ENCODE measurements around the gene CDH20.

- TF ChIP-seq, protein P1, sequence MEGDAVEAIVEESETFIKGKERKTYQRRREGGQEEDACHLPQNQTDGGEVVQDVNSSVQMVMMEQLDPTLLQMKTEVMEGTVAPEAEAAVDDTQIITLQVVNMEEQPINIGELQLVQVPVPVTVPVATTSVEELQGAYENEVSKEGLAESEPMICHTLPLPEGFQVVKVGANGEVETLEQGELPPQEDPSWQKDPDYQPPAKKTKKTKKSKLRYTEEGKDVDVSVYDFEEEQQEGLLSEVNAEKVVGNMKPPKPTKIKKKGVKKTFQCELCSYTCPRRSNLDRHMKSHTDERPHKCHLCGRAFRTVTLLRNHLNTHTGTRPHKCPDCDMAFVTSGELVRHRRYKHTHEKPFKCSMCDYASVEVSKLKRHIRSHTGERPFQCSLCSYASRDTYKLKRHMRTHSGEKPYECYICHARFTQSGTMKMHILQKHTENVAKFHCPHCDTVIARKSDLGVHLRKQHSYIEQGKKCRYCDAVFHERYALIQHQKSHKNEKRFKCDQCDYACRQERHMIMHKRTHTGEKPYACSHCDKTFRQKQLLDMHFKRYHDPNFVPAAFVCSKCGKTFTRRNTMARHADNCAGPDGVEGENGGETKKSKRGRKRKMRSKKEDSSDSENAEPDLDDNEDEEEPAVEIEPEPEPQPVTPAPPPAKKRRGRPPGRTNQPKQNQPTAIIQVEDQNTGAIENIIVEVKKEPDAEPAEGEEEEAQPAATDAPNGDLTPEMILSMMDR (optimal IDR thresholded peaks at IDR 0.05 in 1 of 3, IDR thresholded peaks at IDR 0.05 in 1 of 3, conservative IDR thresholded peaks at IDR 0.05 in 1 of 3; ENCODE audit: extremely low read depth in 1 of 3, insufficient read depth in 2 of 3, low read length in 3 of 3): no peak
- TF ChIP-seq EZH2 (IDR thresholded peaks at IDR 0.05; ENCODE audit: low read length): no peak
These were observed 46.6 kb downstream of the CDH20 start for GRCh38 chr18:61379827-61380226.
